ENCODE data around the gene TPSD1.
A peak's percentile ranks its signal among the peaks of the same experiment; 100 is the strongest.

TPSD1 gene

GRCh38 chr16:1299868-1300203, 44.0 kb downstream of the TPSD1 start:
- DNase-seq (ENCODE audit: low spot score): no peak

DNA sequence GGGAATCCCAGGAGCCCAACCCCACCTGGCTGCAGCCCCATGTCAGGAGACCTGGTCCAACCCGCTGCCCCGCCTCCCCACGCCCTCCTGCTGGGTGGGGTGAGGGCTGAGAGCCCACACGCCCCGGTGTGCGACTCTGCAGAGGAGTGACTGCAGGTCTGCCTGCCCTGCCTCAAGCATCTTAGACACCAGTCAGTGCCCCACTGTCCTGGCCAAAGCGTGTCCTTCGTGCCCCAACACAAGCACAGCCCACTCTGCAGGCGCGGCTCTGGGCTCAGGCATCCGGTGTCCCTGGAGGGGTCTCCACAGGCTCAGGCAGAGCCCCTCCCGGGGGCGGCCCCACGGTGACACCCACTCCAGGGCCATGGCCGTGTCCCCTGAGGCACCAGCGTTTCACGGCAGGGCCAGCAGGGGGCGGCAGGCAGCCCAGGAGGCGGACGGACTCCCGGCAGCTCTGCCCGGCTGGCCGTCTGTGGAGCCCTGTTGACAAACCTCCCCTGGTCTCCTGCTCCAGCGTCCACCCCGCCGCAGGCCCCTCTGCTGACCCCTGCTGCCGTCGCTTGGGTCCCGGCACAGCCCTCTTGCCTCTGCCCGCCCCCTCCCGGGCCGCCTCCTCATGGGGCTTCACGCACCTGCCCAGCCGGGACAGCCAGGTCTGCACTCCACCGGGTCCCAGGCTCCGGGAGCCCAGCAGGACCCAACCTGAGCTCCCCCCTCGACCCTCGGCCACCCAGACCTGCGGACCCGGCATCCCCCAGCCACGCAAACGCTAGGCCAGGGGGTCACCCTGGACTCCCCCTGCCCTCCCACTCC, 45.0 kb downstream of the TPSD1 start:
- peak; percentile 84 for DNase-seq (ENCODE audit: low spot score)

DNA sequence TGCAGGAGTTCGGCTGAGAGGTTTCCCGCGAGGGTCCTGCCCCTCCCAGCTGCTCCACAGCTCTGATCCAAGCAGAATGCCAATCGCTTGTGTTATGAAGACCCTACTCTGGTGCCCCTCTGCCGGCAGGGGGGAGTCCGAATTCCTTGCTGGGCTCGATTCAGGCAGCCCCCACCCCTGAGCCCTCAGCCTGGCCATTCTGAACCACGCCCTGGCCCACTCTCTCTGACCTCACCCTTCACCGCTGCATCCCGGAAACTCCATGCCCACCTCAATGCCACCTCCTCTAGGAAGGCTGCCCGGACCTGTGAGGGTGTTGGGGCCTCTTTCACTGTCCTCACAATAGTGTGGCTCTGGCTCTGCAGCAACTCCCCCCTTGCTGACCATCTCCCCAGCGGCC, 45.7 kb downstream of the TPSD1 start:
- DNase-seq (ENCODE audit: low spot score): no peak

DNA sequence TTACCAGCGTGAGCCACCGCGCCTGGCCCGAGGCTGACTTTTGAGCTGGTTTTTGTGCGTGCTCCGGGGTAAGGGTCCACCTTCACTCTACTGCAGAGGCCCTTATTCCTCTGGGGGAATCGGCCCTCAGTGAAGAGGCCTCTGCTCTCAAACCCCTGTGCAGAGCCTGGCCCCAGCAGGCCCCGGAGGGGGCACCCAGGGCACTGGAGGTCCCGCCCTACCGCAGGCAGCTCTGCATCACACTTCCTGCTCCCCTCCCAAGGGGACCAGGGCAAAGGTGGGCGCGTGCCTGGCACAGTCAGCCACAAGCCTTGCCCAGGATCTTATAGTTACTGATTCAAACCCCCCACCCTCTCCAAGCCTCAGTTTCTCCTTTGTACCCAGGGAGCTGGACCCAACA, 50.0 kb downstream of the TPSD1 start:
- DNase-seq (ENCODE audit: low spot score): no peak

GRCh38 chr16:1306334-1306733, 50.5 kb downstream of the TPSD1 start:
- DNase-seq (ENCODE audit: low spot score): no peak

GRCh38 chr16:1308036-1308976, 52.4 kb downstream of the TPSD1 start:
- peak; percentile 64 for DNase-seq (ENCODE audit: low spot score)
